ENCODE measurements around the gene SETD2. TPM values are rescaled to one million over a fixed set of nuclear protein-coding genes. Genes with fewer than 3 reads are reported as not detected.

The SETD2 gene
- total RNA-seq, 1 donor, result 121 TPM

GRCh38 chr3:46999516-47000197 is 164.3 kb downstream of the SETD2 start:
- no peaks in the 10 kb centered on the region for H3K9me3 ChIP-seq (ENCODE audit: low read depth, low read length)
- H3K4me3 ChIP-seq (ENCODE audit: low read length), result no peak overlapping the region
- no peaks in the 10 kb centered on the region for H3K27me3 ChIP-seq (ENCODE audit: insufficient read depth, low read length)
- peaks cover 20% of the 10 kb centered on the region for H3K4me1 ChIP-seq (ENCODE audit: insufficient read depth, low read length)

DNA sequence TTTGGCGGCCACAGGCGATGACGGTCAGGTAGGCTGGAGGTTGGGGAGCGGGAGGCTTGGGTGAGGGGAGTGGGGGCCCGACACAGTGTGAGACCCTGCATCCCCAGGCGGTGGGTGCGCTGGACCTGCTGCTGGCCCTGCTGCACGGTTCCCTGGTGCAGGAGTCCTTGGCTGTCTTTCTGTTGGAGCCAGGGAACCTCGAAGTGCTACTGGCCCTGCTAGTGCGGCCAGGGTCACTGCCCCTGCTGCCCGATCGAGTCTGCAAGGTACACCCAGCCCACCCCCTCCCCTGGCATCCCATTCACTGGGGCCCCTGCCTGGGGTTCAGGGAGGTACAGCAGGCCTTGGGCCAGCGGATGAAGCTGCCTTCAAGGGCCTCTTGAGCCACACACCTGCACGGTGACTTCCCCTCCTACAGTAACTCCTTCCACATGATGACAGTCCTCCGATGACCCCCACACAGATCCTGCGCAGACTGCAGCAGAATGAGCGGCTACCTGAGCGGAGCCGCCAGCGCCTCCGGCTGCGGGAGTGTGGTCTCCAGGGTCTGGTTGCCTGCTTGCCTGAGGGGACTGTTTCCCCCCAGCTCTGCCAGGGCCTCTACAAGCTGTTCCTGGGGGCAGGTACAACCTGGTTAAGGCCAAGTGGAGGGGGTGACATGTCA is 164.9 kb downstream of the SETD2 start:
- Histone ChIP-seq H3K27me3 (ENCODE audit: insufficient read depth, low read length) (no peaks in the 10 kb centered on the region), H3K4me3 (ENCODE audit: low read length) (no peak overlapping the region), H3K9me3 (ENCODE audit: low read depth, low read length) (no peaks in the 10 kb centered on the region), H3K4me1 (ENCODE audit: insufficient read depth, low read length) (peaks cover 20% of the 10 kb centered on the region)

- Histone ChIP-seq H3K9me3 (ENCODE audit: low read depth, low read length) (no peaks in the 10 kb centered on the region), H3K4me1 (ENCODE audit: insufficient read depth, low read length) (peaks cover 20% of the 10 kb centered on the region), H3K4me3 (ENCODE audit: low read length) (no peak overlapping the region), H3K27me3 (ENCODE audit: insufficient read depth, low read length) (no peaks in the 10 kb centered on the region)
These were observed 165.6 kb downstream of the SETD2 start for GRCh38 chr3:46998121-46998851.

DNA sequence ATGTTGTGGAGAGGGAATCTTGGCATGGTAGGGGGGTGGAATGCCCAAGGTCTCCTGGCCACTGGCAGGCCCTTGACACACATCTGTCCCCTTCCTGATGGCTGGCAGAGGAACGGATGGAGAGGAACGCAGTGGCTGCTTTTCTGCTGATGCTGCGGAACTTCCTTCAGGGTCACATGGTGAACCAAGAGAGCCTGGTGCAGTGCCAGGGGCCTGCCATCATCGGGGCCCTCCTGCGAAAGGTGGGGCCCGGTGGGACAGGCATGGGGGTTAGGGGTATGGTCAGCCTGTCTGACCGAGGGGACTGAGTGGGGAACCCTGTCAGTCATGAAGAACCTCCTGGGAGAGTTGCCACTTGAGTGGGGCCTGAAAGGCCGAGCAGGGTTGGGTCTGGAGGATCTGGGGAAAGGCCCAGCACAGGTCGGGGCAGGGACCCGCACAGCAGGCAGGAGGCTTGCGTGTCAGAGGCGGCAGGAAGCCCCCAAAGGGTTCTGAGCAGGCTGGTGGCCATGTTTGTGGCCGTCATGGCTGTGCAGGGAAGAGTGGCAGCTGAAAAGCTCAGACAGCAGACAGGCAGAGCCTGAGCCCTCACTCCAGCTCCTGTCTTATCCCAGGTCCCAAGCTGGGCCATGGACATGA is 166.3 kb downstream of the SETD2 start:
- H3K4me1 ChIP-seq (ENCODE audit: insufficient read depth, low read length), result peaks cover 20% of the 10 kb centered on the region
- H3K4me3 ChIP-seq (ENCODE audit: low read length), result no peak overlapping the region
- no peaks in the 10 kb centered on the region for H3K27me3 ChIP-seq (ENCODE audit: insufficient read depth, low read length)
- no peaks in the 10 kb centered on the region for H3K9me3 ChIP-seq (ENCODE audit: low read depth, low read length)

GRCh38 chr3:46996689-46997452 is 167.0 kb downstream of the SETD2 start:
- H3K4me1 ChIP-seq (ENCODE audit: insufficient read depth, low read length), result peaks cover 23% of the 10 kb centered on the region
- no peaks in the 10 kb centered on the region for H3K27me3 ChIP-seq (ENCODE audit: insufficient read depth, low read length)
- no peaks in the 10 kb centered on the region for H3K9me3 ChIP-seq (ENCODE audit: low read depth, low read length)
- no peak overlapping the region for H3K4me3 ChIP-seq (ENCODE audit: low read length)

- H3K4me1 ChIP-seq (ENCODE audit: insufficient read depth, low read length), result peaks cover 31% of the 10 kb centered on the region
- no peaks in the 10 kb centered on the region for H3K27me3 ChIP-seq (ENCODE audit: insufficient read depth, low read length)
- no peak overlapping the region for H3K4me3 ChIP-seq (ENCODE audit: low read length)
- H3K9me3 ChIP-seq (ENCODE audit: low read depth, low read length), result no peaks in the 10 kb centered on the region
These were observed 167.9 kb downstream of the SETD2 start for GRCh38 chr3:46995901-46996562.

DNA sequence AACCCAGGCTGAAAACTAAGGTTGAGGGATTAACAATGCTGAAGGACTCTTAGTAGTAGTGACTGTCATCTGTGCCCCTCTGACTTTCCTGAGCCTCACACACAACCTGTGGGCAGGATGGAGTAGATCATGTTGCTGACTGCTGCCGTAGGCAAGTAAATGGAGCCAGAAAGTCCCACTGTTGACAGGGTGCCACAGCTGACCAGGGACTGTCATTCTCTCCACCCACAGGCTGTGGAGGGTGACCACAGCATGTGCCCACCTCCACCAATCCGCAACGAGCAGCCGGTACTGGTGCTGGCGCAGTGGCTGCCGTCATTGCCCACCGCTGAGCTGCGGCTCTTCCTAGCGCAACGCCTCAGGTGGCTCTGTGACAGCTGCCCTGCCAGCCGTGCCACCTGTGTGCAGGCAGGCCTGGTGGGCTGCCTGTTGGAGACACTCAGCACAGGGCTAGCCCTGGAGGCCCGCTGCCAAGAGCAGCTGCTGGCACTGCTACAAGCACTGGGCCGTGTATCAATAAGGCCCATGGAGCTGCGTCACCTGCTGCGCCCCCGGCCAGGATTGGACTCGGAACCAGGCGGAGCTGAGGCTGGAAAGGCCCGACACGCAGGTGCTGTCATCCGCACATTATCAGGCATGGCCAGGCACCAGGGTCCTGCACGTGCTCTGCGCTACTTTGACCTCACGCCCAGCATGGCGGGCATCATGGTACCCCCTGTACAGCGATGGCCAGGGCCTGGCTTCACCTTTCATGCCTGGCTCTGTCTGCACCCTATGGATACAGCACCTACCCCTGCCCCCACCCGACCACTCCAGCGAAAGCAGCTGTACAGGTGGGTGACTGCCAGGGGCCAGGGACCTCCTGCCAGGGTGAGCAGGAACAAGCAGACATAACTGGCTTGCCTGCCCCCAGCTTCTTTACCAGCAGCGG is 168.8 kb downstream of the SETD2 start:
- H3K27me3 ChIP-seq (ENCODE audit: insufficient read depth, low read length), result no peaks in the 10 kb centered on the region

DNA sequence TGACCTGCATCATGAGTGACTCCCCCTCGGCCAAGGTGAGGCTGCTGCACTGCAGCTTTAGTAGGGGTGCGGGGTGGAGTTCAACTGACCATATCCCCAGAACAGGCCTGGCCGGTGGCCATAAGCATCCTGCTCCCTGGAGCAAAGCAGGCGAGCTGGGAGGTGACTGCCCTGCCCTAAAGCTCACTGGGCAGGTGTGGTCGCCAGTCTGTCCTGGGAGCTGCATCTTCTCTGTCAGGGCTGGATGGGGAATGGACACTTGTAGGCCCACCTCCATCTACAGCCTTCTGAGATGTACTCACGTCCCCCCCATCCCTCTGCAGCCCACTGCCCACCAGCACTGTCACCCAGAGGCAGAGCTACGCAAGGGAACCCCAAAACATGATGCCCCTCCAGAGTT is 169.9 kb downstream of the SETD2 start:
- H3K27me3 ChIP-seq (ENCODE audit: insufficient read depth, low read length), result no peaks in the 10 kb centered on the region
- H3K4me1 ChIP-seq (ENCODE audit: insufficient read depth, low read length), result peaks cover 51% of the 10 kb centered on the region
- no peak overlapping the region for H3K4me3 ChIP-seq (ENCODE audit: low read length)
- no peaks in the 10 kb centered on the region for H3K9me3 ChIP-seq (ENCODE audit: low read depth, low read length)

More for the DNA sequence above, 168.8 kb downstream of the SETD2 start:
- Histone ChIP-seq H3K4me1 (ENCODE audit: insufficient read depth, low read length) (peaks cover 40% of the 10 kb centered on the region), H3K4me3 (ENCODE audit: low read length) (no peak overlapping the region), H3K9me3 (ENCODE audit: low read depth, low read length) (no peaks in the 10 kb centered on the region)

- peaks cover 55% of the 10 kb centered on the region for H3K4me1 ChIP-seq (ENCODE audit: insufficient read depth, low read length)
- H3K4me3 ChIP-seq (ENCODE audit: low read length), result no peak overlapping the region
- H3K27me3 ChIP-seq (ENCODE audit: insufficient read depth, low read length), result no peaks in the 10 kb centered on the region
- H3K9me3 ChIP-seq (ENCODE audit: low read depth, low read length), result no peaks in the 10 kb centered on the region
These were observed 170.6 kb downstream of the SETD2 start for GRCh38 chr3:46993292-46993691.

DNA sequence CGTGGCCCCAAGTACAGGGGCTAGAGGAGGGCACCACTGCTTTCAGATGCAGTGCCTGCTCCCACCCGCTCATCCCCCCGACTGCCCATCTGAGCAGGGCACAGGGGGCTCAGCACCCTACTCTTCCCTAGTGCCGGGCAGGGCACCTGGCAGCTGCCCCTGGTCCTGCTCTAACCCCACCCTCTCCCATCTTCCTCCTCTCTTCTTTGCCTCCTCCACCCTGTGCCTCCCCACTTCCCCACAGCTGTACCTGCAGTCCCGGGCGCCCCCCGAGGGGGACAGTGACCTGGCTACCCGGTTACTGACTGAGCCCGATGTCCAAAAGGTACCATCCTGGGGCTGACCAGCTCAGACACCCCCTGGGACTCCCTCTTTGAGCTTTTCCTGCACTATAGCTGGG is 171.7 kb downstream of the SETD2 start:
- no peaks in the 10 kb centered on the region for H3K9me3 ChIP-seq (ENCODE audit: low read depth, low read length)
- peaks cover 56% of the 10 kb centered on the region for H3K4me1 ChIP-seq (ENCODE audit: insufficient read depth, low read length)
- H3K27me3 ChIP-seq (ENCODE audit: insufficient read depth, low read length), result no peaks in the 10 kb centered on the region
- no peak overlapping the region for H3K4me3 ChIP-seq (ENCODE audit: low read length)

DNA sequence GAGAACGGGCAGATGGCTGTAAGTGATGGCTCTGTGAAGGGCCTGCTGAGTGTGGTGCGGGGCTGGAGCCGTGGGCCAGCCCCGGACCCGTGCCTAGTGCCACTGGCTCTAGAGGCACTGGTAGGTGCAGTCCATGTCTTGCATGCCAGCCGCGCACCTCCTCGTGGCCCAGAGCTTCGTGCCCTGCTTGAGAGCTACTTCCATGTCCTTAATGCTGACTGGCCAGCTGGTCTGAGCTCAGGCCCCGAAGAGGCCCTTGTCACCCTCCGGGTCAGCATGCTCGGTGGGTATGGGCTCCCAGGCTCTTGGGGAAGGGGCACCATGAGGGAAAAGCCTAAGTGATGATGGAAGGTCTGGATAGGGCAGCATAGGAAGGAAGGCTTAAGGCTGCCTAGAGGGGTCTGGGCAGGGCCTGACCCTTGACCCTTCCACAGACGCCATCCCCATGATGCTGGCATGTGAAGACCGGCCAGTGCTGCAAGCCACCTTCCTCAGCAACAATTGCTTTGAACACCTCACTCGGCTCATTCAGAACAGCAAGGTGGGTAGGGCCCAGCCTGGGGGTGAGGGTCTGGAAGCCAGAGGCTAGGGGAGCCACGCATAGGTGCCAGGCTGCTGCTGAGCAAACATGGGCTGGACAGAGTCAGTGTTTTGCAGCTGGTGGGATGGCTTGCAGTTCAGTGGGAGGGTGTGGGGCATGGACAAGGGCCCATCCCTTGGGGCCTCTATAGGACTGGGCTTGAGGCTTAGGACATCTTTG is 172.3 kb downstream of the SETD2 start:
- Histone ChIP-seq H3K4me1 (ENCODE audit: insufficient read depth, low read length) (peaks cover 56% of the 10 kb centered on the region), H3K27me3 (ENCODE audit: insufficient read depth, low read length) (no peaks in the 10 kb centered on the region), H3K9me3 (ENCODE audit: low read depth, low read length) (no peaks in the 10 kb centered on the region), H3K4me3 (ENCODE audit: low read length) (no peak overlapping the region)

- Histone ChIP-seq H3K27me3 (ENCODE audit: insufficient read depth, low read length) (no peaks in the 10 kb centered on the region), H3K4me1 (ENCODE audit: insufficient read depth, low read length) (peaks cover 64% of the 10 kb centered on the region), H3K4me3 (ENCODE audit: low read length) (no peak overlapping the region), H3K9me3 (ENCODE audit: low read depth, low read length) (no peaks in the 10 kb centered on the region)
These were observed 173.1 kb downstream of the SETD2 start for GRCh38 chr3:46990573-46991374.
